Measurements from ENCODE around the gene ZBTB39.

The ZBTB39 gene

GRCh38 chr12:57049119-57049446, 42.7 kb upstream of the ZBTB39 start:
- DNase-seq (ENCODE audit: extremely low spot score): no peak
- no peak for TF ChIP-seq CTCF (IDR thresholded peaks at IDR 0.05; ENCODE audit: control extremely low read depth, extremely low read depth, low read depth, missing control alignments)
- POLR2A ChIA-PET: interaction anchor here (0.6 kb wide), 1 partner anchor 594 kb away, joined by 4 read pairs; no protein-coding TSS in a partner anchor
- CTCF ChIA-PET: interaction anchor here (1.2 to 7.3 kb wide), 7 partner anchors 8 to 40 kb away, joined by 4 to 64 read pairs (median 7); no protein-coding TSS in a partner anchor

- CTCF ChIA-PET: interaction anchor here (1.2 to 7.3 kb wide), 10 partner anchors 8 to 76 kb away, joined by 3 to 64 read pairs (median 6); no protein-coding TSS in a partner anchor
- no peak for TF ChIP-seq CTCF (IDR thresholded peaks at IDR 0.05; ENCODE audit: control extremely low read depth, extremely low read depth, low read depth, missing control alignments)
Measured at GRCh38 chr12:57048423-57049118, 42.2 kb upstream of the ZBTB39 start.

GRCh38 chr12:57047981-57048380, 41.6 kb upstream of the ZBTB39 start:
- ChIA-PET CTCF (interaction anchor here (0.8 to 7.3 kb wide), 8 partner anchors 8 to 77 kb away, joined by 3 to 64 read pairs (median 6); no protein-coding TSS in a partner anchor), POLR2A (no interaction called here)
- no peak for DNase-seq (ENCODE audit: extremely low spot score)
- no peak for TF ChIP-seq CTCF (IDR thresholded peaks at IDR 0.05; ENCODE audit: control extremely low read depth, extremely low read depth, low read depth, missing control alignments)

More at GRCh38 chr12:57048423-57049118, 42.2 kb upstream of the ZBTB39 start:
- POLR2A ChIA-PET: no interaction called here
- DNase-seq (ENCODE audit: extremely low spot score): no peak

GRCh38 chr12:57046947-57047890, 40.9 kb upstream of the ZBTB39 start:
- DNase-seq (ENCODE audit: extremely low spot score): no peak
- ChIA-PET POLR2A (no interaction called here), CTCF (interaction anchor here (0.8 to 7.3 kb wide), 12 partner anchors 9 to 77 kb away, joined by 3 to 64 read pairs (median 6); partner anchors contain the start of gene STAT6)
- no peak for TF ChIP-seq CTCF (IDR thresholded peaks at IDR 0.05; ENCODE audit: control extremely low read depth, extremely low read depth, low read depth, missing control alignments)

- CTCF ChIA-PET: interaction anchor here (0.7 to 7.3 kb wide), 7 partner anchors 11 to 66 kb away, joined by 3 to 64 read pairs (median 3); partner anchors contain the start of gene STAT6
- POLR2A ChIA-PET: no interaction called here
- no peak for DNase-seq (ENCODE audit: extremely low spot score)
Measured at GRCh38 chr12:57046086-57046791, 39.9 kb upstream of the ZBTB39 start.

More at GRCh38 chr12:57046086-57046791, 39.9 kb upstream of the ZBTB39 start:
- no peak for TF ChIP-seq CTCF (IDR thresholded peaks at IDR 0.05; ENCODE audit: control extremely low read depth, extremely low read depth, low read depth, missing control alignments)

All from GM10248 (cell line).